ENCODE measurements around the gene MAP3K13.
"Not testable (repeated sequence)": the region's sequence is repeated elsewhere in the genome, so short reads cannot be mapped to it uniquely, and the experiment has no call there.

Gene MAP3K13

GRCh38 chr3:185416513-185416912 lies 53.6 kb downstream of the MAP3K13 start:
- no peaks in the 10 kb centered on the region for H3K4me1 Mint-ChIP-seq
- H3K9me3 Mint-ChIP-seq: no peaks in the 10 kb centered on the region
- TF ChIP-seq CTCF (IDR thresholded peaks at IDR 0.05): no peak
- H3K36me3 Mint-ChIP-seq (ENCODE audit: low read depth): no peaks in the 10 kb centered on the region
- H3K4me3 Mint-ChIP-seq: no peak overlapping the region
- H3K27ac Mint-ChIP-seq: no peak overlapping the region
- DNase-seq: no peak
- H3K27me3 Mint-ChIP-seq (ENCODE audit: low read depth, poor library complexity): peaks cover 9% of the 10 kb centered on the region

- not testable (repeated sequence) for H3K9me3 Mint-ChIP-seq; H3K27ac Mint-ChIP-seq; H3K36me3 Mint-ChIP-seq (ENCODE audit: low read depth); H3K4me1 Mint-ChIP-seq; DNase-seq; H3K4me3 Mint-ChIP-seq
- peaks cover 14% of the 10 kb centered on the region for H3K27me3 Mint-ChIP-seq (ENCODE audit: low read depth, poor library complexity)
These were observed 55.6 kb downstream of the MAP3K13 start for GRCh38 chr3:185418561-185418977.

GRCh38 chr3:185420762-185421161 lies 57.8 kb downstream of the MAP3K13 start:
- no peaks in the 10 kb centered on the region for H3K36me3 Mint-ChIP-seq (ENCODE audit: low read depth)
- no peaks in the 10 kb centered on the region for H3K4me1 Mint-ChIP-seq

GRCh38 chr3:185421577-185422232 lies 58.8 kb downstream of the MAP3K13 start:
- no peak for DNase-seq
- Mint-ChIP-seq H3K4me3 (no peak overlapping the region), H3K36me3 (ENCODE audit: low read depth) (no peaks in the 10 kb centered on the region), H3K4me1 (no peaks in the 10 kb centered on the region), H3K27me3 (ENCODE audit: low read depth, poor library complexity) (peaks cover 4% of the 10 kb centered on the region), H3K27ac (no peak overlapping the region), H3K9me3 (peaks cover 3% of the 10 kb centered on the region)
- TF ChIP-seq CTCF (IDR thresholded peaks at IDR 0.05): no peak

More at GRCh38 chr3:185420762-185421161, 57.8 kb downstream of the MAP3K13 start:
- Mint-ChIP-seq H3K4me3 (no peak overlapping the region), H3K9me3 (peaks cover 3% of the 10 kb centered on the region), H3K27ac (no peak overlapping the region), H3K27me3 (ENCODE audit: low read depth, poor library complexity) (peaks cover 11% of the 10 kb centered on the region)
- no peak for DNase-seq
- no peak for TF ChIP-seq CTCF (IDR thresholded peaks at IDR 0.05)

GRCh38 chr3:185422677-185423076 lies 59.7 kb downstream of the MAP3K13 start:
- Mint-ChIP-seq H3K4me1 (no peaks in the 10 kb centered on the region), H3K27ac (no peak overlapping the region), H3K9me3 (peaks cover 3% of the 10 kb centered on the region), H3K4me3 (no peak overlapping the region), H3K27me3 (ENCODE audit: low read depth, poor library complexity) (peaks cover 4% of the 10 kb centered on the region), H3K36me3 (ENCODE audit: low read depth) (no peaks in the 10 kb centered on the region)
- DNase-seq: no peak
- TF ChIP-seq CTCF (IDR thresholded peaks at IDR 0.05): no peak

- no peaks in the 10 kb centered on the region for H3K4me1 Mint-ChIP-seq
- no peaks in the 10 kb centered on the region for H3K36me3 Mint-ChIP-seq (ENCODE audit: low read depth)
- no peak for DNase-seq
- H3K27ac Mint-ChIP-seq: peak overlapping the region; percentile 34
- H3K27me3 Mint-ChIP-seq (ENCODE audit: low read depth, poor library complexity): peaks cover 4% of the 10 kb centered on the region
- H3K4me3 Mint-ChIP-seq: no peak overlapping the region
- H3K9me3 Mint-ChIP-seq: peaks cover 3% of the 10 kb centered on the region
- TF ChIP-seq CTCF (IDR thresholded peaks at IDR 0.05): no peak
These were observed 60.2 kb downstream of the MAP3K13 start for GRCh38 chr3:185423178-185423577.
